ENCODE measurements around the gene SLC15A4. TPM values are rescaled to one million over a fixed set of nuclear protein-coding genes. Genes with fewer than 3 reads are reported as not detected.
A peak's percentile ranks its signal among the peaks of the same experiment; 100 is the strongest.

The SLC15A4 gene
- total and polyA plus RNA-seq, 9 of the 15 experiments (the other 6 are each of a cell fraction or from before 2014, with no cell fraction given), result 5.5 to 20.8 (median 10.1) TPM

DNA sequence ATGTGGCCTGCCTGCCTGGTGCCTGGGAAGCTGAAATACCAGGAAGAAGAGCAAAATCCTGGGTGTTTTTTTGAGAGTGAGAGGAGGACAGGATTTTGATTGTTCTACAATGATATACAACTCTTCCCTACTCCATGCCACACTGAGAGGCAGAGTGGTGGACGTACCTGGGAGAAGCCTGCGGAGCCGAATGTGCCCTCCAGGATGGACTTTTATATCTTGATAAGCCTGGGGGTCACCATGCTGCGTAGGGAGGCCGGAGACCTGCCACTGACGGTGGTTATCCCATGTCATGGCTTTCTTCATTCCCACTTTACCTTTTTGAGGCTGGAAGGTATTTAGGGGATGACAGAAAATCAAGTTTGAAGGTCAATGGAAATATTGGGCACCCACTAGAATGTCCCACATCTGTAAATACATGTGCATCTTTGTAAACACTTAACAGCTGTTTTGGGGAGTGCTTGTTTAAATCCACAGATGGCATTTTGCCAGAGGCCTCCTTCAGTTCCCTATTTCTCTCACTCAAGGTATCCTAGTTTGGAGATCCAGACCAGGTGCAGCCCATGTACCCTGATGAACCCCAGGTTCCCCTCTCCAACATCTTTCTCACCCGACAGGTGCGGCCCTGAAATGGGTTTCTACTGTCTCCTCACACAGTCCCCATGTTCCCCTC is 28.4 kb upstream of the SLC15A4 start:
- no peak overlapping the region for H2AFZ ChIP-seq (ENCODE audit: low read depth, low read length)
- TF ChIP-seq ZNF282 (CRISPR knock-in tag; IDR thresholded peaks at IDR 0.05) (no peak), ILF3 (IDR thresholded peaks at IDR 0.05; ENCODE audit: borderline replicate concordance) (no peak), ZNF780A (CRISPR knock-in tag; IDR thresholded peaks at IDR 0.05) (no peak), MAFK (IDR thresholded peaks at IDR 0.05; ENCODE audit: low read length) (no peak), NFIC (IDR thresholded peaks at IDR 0.05) (peak; percentile 17; the same call in 1 of the 2 replicates), ZNF165 (CRISPR knock-in tag; IDR thresholded peaks at IDR 0.05; ENCODE audit: borderline replicate concordance) (no peak), HIVEP1 (CRISPR knock-in tag; IDR thresholded peaks at IDR 0.05) (no peak)
- TF ChIP-seq, protein P1, sequence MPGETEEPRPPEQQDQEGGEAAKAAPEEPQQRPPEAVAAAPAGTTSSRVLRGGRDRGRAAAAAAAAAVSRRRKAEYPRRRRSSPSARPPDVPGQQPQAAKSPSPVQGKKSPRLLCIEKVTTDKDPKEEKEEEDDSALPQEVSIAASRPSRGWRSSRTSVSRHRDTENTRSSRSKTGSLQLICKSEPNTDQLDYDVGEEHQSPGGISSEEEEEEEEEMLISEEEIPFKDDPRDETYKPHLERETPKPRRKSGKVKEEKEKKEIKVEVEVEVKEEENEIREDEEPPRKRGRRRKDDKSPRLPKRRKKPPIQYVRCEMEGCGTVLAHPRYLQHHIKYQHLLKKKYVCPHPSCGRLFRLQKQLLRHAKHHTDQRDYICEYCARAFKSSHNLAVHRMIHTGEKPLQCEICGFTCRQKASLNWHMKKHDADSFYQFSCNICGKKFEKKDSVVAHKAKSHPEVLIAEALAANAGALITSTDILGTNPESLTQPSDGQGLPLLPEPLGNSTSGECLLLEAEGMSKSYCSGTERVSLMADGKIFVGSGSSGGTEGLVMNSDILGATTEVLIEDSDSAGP (CRISPR knock-in tag; IDR thresholded peaks at IDR 0.05), result no peak
- TF ChIP-seq, protein P2, sequence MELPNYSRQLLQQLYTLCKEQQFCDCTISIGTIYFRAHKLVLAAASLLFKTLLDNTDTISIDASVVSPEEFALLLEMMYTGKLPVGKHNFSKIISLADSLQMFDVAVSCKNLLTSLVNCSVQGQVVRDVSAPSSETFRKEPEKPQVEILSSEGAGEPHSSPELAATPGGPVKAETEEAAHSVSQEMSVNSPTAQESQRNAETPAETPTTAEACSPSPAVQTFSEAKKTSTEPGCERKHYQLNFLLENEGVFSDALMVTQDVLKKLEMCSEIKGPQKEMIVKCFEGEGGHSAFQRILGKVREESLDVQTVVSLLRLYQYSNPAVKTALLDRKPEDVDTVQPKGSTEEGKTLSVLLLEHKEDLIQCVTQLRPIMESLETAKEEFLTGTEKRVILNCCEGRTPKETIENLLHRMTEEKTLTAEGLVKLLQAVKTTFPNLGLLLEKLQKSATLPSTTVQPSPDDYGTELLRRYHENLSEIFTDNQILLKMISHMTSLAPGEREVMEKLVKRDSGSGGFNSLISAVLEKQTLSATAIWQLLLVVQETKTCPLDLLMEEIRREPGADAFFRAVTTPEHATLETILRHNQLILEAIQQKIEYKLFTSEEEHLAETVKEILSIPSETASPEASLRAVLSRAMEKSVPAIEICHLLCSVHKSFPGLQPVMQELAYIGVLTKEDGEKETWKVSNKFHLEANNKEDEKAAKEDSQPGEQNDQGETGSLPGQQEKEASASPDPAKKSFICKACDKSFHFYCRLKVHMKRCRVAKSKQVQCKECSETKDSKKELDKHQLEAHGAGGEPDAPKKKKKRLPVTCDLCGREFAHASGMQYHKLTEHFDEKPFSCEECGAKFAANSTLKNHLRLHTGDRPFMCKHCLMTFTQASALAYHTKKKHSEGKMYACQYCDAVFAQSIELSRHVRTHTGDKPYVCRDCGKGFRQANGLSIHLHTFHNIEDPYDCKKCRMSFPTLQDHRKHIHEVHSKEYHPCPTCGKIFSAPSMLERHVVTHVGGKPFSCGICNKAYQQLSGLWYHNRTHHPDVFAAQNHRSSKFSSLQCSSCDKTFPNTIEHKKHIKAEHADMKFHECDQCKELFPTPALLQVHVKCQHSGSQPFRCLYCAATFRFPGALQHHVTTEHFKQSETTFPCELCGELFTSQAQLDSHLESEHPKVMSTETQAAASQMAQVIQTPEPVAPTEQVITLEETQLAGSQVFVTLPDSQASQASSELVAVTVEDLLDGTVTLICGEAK (IDR thresholded peaks at IDR 0.05), result no peak
- TF ChIP-seq, protein P2 (CRISPR knock-in tag; IDR thresholded peaks at IDR 0.05), result no peak
- H3K4me2 ChIP-seq (ENCODE audit: insufficient read depth, low read length), result no peak overlapping the region
- no peaks in the 10 kb centered on the region for H3K9me1 ChIP-seq (ENCODE audit: control insufficient read depth, insufficient read depth, low read length)
- BruUV-seq (replicated peaks), result no TSS peak
- H3K9me3 ChIP-seq (replicated peaks; ENCODE audit: control insufficient read depth, insufficient read depth, low read depth, low read length), result no peaks in the 10 kb centered on the region
- no peak for ATAC-seq
- no peak for DNase-seq (ENCODE audit: extremely low read depth in 1 of 4, low spot score in 3 of 4)
- H3K79me2 ChIP-seq (ENCODE audit: control insufficient read depth, insufficient read depth, low read length), result no peaks in the 10 kb centered on the region
- WGBS (ENCODE audit: insufficient coverage, low coverage, missing lambda C conversion rate), result 0% methylated on average over 8 of the region's 8 CpGs
- H3K36me3 ChIP-seq (ENCODE audit: control insufficient read depth, insufficient read depth, low read length), result no peaks in the 10 kb centered on the region
- peaks cover 15 to 42% of the 10 kb centered on the region in 2 experiments for H3K27me3 ChIP-seq (ENCODE audit: control insufficient read depth in 2 of 2, insufficient read depth in 2 of 2, low read length in 2 of 2)
- H3K9ac ChIP-seq (ENCODE audit: insufficient read depth in 1 of 2, low read depth in 2 of 2, low read length in 2 of 2), result no peak overlapping the region
- in situ Hi-C loops (cut with MboI), result no loop called here
- ChIA-PET POLR2A (no interaction called here), CTCF (ENCODE audit: low intra/inter-chr PET ratio) (no interaction called here)
- no peak overlapping the region for H3K27ac ChIP-seq (ENCODE audit: extremely low read depth, low read depth, low read length)
- H4K20me1 ChIP-seq (replicated peaks; ENCODE audit: control insufficient read depth, insufficient read depth, low read length), result no peaks in the 10 kb centered on the region
- no peak for FAIRE-seq
- H3K4me3 ChIP-seq, result no peak overlapping the region
- intact Hi-C loops (cut with micrococcal nuclease), result no loop called here
- H3K4me1 ChIP-seq (replicated peaks in 1 of 2; ENCODE audit: control insufficient read depth in 2 of 2, insufficient read depth in 2 of 2, low read length in 2 of 2), result no peaks in the 10 kb centered on the region; a peak in 2 of 5 replicates
